Measurements from ENCODE around the gene CRYGN.

DNA sequence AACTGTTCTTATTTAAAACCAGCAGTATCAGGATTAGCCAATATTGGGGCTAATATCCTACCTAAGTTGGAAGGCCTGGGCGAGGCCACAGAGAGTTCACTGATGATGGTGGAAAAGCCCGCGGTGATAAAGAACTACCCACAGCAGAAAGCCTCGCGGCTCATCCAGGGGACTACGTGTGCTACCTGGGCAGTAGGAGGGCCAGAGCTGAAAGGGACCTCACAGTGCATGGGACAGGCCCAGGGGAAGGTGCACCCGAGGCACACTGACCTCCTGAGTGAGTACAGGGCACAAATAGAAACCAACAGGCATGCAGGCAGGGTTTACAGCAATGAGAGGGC, 31.5 kb downstream of the CRYGN start:
- TF ChIP-seq TAF1 (IDR thresholded peaks at IDR 0.05; ENCODE audit: borderline replicate concordance, insufficient read depth, low read length) (no peak), POLR2AphosphoS5 (IDR thresholded peaks at IDR 0.05; ENCODE audit: low read depth, low read length) (no peak), SIN3A (IDR thresholded peaks at IDR 0.05; ENCODE audit: borderline replicate concordance, insufficient read depth, low read length) (no peak)
- TF ChIP-seq, protein P1, sequence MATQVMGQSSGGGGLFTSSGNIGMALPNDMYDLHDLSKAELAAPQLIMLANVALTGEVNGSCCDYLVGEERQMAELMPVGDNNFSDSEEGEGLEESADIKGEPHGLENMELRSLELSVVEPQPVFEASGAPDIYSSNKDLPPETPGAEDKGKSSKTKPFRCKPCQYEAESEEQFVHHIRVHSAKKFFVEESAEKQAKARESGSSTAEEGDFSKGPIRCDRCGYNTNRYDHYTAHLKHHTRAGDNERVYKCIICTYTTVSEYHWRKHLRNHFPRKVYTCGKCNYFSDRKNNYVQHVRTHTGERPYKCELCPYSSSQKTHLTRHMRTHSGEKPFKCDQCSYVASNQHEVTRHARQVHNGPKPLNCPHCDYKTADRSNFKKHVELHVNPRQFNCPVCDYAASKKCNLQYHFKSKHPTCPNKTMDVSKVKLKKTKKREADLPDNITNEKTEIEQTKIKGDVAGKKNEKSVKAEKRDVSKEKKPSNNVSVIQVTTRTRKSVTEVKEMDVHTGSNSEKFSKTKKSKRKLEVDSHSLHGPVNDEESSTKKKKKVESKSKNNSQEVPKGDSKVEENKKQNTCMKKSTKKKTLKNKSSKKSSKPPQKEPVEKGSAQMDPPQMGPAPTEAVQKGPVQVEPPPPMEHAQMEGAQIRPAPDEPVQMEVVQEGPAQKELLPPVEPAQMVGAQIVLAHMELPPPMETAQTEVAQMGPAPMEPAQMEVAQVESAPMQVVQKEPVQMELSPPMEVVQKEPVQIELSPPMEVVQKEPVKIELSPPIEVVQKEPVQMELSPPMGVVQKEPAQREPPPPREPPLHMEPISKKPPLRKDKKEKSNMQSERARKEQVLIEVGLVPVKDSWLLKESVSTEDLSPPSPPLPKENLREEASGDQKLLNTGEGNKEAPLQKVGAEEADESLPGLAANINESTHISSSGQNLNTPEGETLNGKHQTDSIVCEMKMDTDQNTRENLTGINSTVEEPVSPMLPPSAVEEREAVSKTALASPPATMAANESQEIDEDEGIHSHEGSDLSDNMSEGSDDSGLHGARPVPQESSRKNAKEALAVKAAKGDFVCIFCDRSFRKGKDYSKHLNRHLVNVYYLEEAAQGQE (IDR thresholded peaks at IDR 0.05; ENCODE audit: insufficient read depth in 1 of 2, low read depth in 2 of 2, low read length in 2 of 2) = no peak
